ENCODE results near the gene CLDN4.
"Not testable (repeated sequence)": the region's sequence is repeated elsewhere in the genome, so short reads cannot be mapped to it uniquely, and the experiment has no call there.

Gene CLDN4

GRCh38 chr7:73830681-73831583, at the start of gene CLDN4:
Gene CLDN4 (plus strand): TSS chr7:73830996. CDS start chr7:73831202, 206 bp downstream.
- DNase-seq, result no peak

- no peak for DNase-seq
Observed at GRCh38 chr7:73786588-73786987, 44.2 kb upstream of the CLDN4 start.

- DNase-seq, result not testable (repeated sequence)
Observed at GRCh38 chr7:73787786-73788048, 43.1 kb upstream of the CLDN4 start.

- peak; percentile 51 for DNase-seq
Observed at GRCh38 chr7:73789051-73789450, 41.7 kb upstream of the CLDN4 start.

- DNase-seq, result not testable (repeated sequence)
Observed at GRCh38 chr7:73791170-73791690, 39.6 kb upstream of the CLDN4 start.

- not testable (repeated sequence) for DNase-seq
Observed at GRCh38 chr7:73795188-73795587, 35.6 kb upstream of the CLDN4 start.

GRCh38 chr7:73796656-73797055, 34.1 kb upstream of the CLDN4 start:
- DNase-seq, result not testable (repeated sequence)

GRCh38 chr7:73797176-73797575, 33.6 kb upstream of the CLDN4 start:
- not testable (repeated sequence) for DNase-seq

GRCh38 chr7:73799282-73800141, 31.3 kb upstream of the CLDN4 start:
- no peak for DNase-seq

GRCh38 chr7:73801577-73801976, 29.2 kb upstream of the CLDN4 start:
- no peak for DNase-seq

- DNase-seq, result no peak
Observed at GRCh38 chr7:73802459-73802858, 28.3 kb upstream of the CLDN4 start.

GRCh38 chr7:73809467-73809951, 21.3 kb upstream of the CLDN4 start:
- DNase-seq, result no peak

GRCh38 chr7:73810998-73811360, 19.8 kb upstream of the CLDN4 start:
- DNase-seq, result no peak

- DNase-seq, result peak; percentile 75
Observed at GRCh38 chr7:73811760-73812168, 19.0 kb upstream of the CLDN4 start.

- DNase-seq, result peak; percentile 21
Observed at GRCh38 chr7:73812996-73813395, 17.8 kb upstream of the CLDN4 start.

GRCh38 chr7:73815436-73815835, 15.4 kb upstream of the CLDN4 start:
- DNase-seq, result no peak

GRCh38 chr7:73817121-73817520, 13.7 kb upstream of the CLDN4 start:
- no peak for DNase-seq

GRCh38 chr7:73820013-73820412, 10.8 kb upstream of the CLDN4 start:
- no peak for DNase-seq

GRCh38 chr7:73821597-73822285, 9.1 kb upstream of the CLDN4 start:
- DNase-seq, result not testable (repeated sequence)

- peak; percentile 75 for DNase-seq
Observed at GRCh38 chr7:73822319-73823173, 8.2 kb upstream of the CLDN4 start.

GRCh38 chr7:73823257-73823656, 7.5 kb upstream of the CLDN4 start:
- no peak for DNase-seq
